Right atrium auricular region (tissue), 2 donors: ENCODE results near the gene AGBL5. TPM values are rescaled to one million over a fixed set of nuclear protein-coding genes. Genes with fewer than 3 reads are reported as not detected.

Experiments
- DNase-seq: peaks from one replicate; pipeline ENCODE4 v3.0.0-alpha.2; 2019; ENCODE audit warnings: low spot score
- H3K27ac ChIP-seq, 2 donors: fragments of 200-600 bp; sonication (generic); 1 replicate in 1 of 2; 2 replicates in 1 of 2; pipeline ENCODE4 v1.5.1; 2016 to 2019
- H3K27me3 ChIP-seq, 2 donors: fragments of 200-600 bp; sonication (generic); one replicate each; pipeline versions ENCODE4 v1.5.1 to v1.6.0; 2017 to 2019
- H3K36me3 ChIP-seq: fragments of 200-600 bp; sonication (generic); one replicate; pipeline ENCODE4 v1.5.1; 2016
- H3K4me1 ChIP-seq, 2 donors: fragments of 200-600 bp; sonication (generic); one replicate each; pipeline versions ENCODE4 v1.5.1 to v1.6.0; 2017 to 2019
- H3K4me3 ChIP-seq, 2 donors: fragments of 200-600 bp; sonication (generic); 1 replicate in 1 of 2; 2 replicates in 1 of 2; pipeline ENCODE4 v1.5.1; 2017 to 2019; ENCODE audit warnings: mild to moderate bottlenecking in 1 of 2, moderate library complexity in 1 of 2
- H3K9me3 ChIP-seq, 2 donors: fragments of 200-600 bp; sonication (generic); one replicate each; pipeline ENCODE4 v1.5.1; 2019
- CTCF ChIP-seq, 2 donors: fragments of 200-600 bp; sonication (generic); IDR thresholded peaks; one replicate each; pipeline ENCODE4 v1.5.1; 2019; ENCODE audit warnings: antibody characterized with exemption in 2 of 2
- total RNA-seq, 2 donors: library from RNA; depleted of rRNA; stranded (reverse); fragments of >200 nt; gene quantifications; one replicate each; pipeline ENCODE4 v1.1.0, GENCODE V29; 2016

The AGBL5 gene
- total RNA-seq, 2 donors from 2014 or later: 8.1 to 9.3 TPM

- H3K4me1 ChIP-seq: peaks cover 0 to 56% of the 10 kb centered on the region in 2 donors
- H3K36me3 ChIP-seq: no peaks in the 10 kb centered on the region
- no peak for TF ChIP-seq CTCF (IDR thresholded peaks at IDR 0.05)
- DNase-seq: no peak
- no peaks in the 10 kb centered on the region for H3K9me3 ChIP-seq
- no peak overlapping the region for H3K4me3 ChIP-seq
- H3K27me3 ChIP-seq: no peaks in the 10 kb centered on the region
- H3K27ac ChIP-seq: peak overlapping the region; percentile 69 to 86
Measured at GRCh38 chr2:27081984-27082772, 30.7 kb downstream of the AGBL5 start.

- Histone ChIP-seq H3K27me3 (no peaks in the 10 kb centered on the region), H3K36me3 (no peaks in the 10 kb centered on the region), H3K27ac (no peak overlapping the region), H3K4me1 (peaks cover 0 to 60% of the 10 kb centered on the region in 2 donors), H3K9me3 (no peaks in the 10 kb centered on the region), H3K4me3 (no peak overlapping the region)
- no peak for TF ChIP-seq CTCF (IDR thresholded peaks at IDR 0.05)
- DNase-seq: no peak
Measured at GRCh38 chr2:27082773-27083409, 31.4 kb downstream of the AGBL5 start.

GRCh38 chr2:27083410-27084296 is 32.2 kb downstream of the AGBL5 start:
- peaks cover 0 to 60% of the 10 kb centered on the region in 2 donors for H3K4me1 ChIP-seq
- H3K36me3 ChIP-seq: no peaks in the 10 kb centered on the region
- H3K9me3 ChIP-seq: no peaks in the 10 kb centered on the region
- no peak for TF ChIP-seq CTCF (IDR thresholded peaks at IDR 0.05)
- H3K27ac ChIP-seq: no peak overlapping the region
- H3K27me3 ChIP-seq: no peaks in the 10 kb centered on the region
- no peak for DNase-seq
- no peak overlapping the region for H3K4me3 ChIP-seq

GRCh38 chr2:27084297-27085061 is 33.0 kb downstream of the AGBL5 start:
- no peak overlapping the region for H3K27ac ChIP-seq
- H3K36me3 ChIP-seq: no peaks in the 10 kb centered on the region
- no peaks in the 10 kb centered on the region for H3K9me3 ChIP-seq
- H3K4me1 ChIP-seq: peaks cover 0 to 54% of the 10 kb centered on the region in 2 donors
- H3K27me3 ChIP-seq: no peaks in the 10 kb centered on the region
- no peak overlapping the region for H3K4me3 ChIP-seq
- TF ChIP-seq CTCF (IDR thresholded peaks at IDR 0.05): no peak
- no peak for DNase-seq

- Histone ChIP-seq H3K27ac (peak overlapping the region; percentile 93 to 98), H3K36me3 (no peaks in the 10 kb centered on the region), H3K9me3 (no peaks in the 10 kb centered on the region), H3K27me3 (no peaks in the 10 kb centered on the region), H3K4me3 (peak overlapping the region; percentile 54 to 74), H3K4me1 (peaks cover 0 to 48% of the 10 kb centered on the region in 2 donors)
- no peak for DNase-seq
- no peak for TF ChIP-seq CTCF (IDR thresholded peaks at IDR 0.05)
Measured at GRCh38 chr2:27085062-27085672, 33.7 kb downstream of the AGBL5 start.
